ENCODE measurements around the gene DNAH14. TPM values are rescaled to one million over a fixed set of nuclear protein-coding genes. Genes with fewer than 3 reads are reported as not detected.

The DNAH14 gene
- total and polyA plus RNA-seq, 10 of the 15 experiments (the other 5 are each of a cell fraction or from before 2014, with no cell fraction given): 2.0 to 7.9 (median 4.8) TPM

DNA sequence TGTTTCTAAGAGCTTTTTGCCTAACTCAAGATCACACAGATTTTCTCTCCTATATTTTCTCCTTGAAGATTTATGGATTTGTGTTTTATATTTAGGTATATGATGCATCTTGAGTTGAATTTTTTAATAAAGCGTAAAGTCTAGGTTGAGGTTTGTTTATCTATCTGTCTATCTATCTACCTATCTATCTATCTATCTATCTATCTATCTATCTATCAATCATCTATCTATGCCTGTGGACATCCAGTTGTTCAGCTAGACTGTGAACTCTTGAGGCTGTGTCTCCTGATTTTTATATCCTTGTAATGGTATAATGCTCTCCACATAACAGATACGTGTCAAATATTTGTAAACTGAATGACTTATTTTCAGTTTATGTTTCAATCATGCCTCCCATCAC is 120.1 kb downstream of the DNAH14 start (continued):
- TF ChIP-seq, protein P1, sequence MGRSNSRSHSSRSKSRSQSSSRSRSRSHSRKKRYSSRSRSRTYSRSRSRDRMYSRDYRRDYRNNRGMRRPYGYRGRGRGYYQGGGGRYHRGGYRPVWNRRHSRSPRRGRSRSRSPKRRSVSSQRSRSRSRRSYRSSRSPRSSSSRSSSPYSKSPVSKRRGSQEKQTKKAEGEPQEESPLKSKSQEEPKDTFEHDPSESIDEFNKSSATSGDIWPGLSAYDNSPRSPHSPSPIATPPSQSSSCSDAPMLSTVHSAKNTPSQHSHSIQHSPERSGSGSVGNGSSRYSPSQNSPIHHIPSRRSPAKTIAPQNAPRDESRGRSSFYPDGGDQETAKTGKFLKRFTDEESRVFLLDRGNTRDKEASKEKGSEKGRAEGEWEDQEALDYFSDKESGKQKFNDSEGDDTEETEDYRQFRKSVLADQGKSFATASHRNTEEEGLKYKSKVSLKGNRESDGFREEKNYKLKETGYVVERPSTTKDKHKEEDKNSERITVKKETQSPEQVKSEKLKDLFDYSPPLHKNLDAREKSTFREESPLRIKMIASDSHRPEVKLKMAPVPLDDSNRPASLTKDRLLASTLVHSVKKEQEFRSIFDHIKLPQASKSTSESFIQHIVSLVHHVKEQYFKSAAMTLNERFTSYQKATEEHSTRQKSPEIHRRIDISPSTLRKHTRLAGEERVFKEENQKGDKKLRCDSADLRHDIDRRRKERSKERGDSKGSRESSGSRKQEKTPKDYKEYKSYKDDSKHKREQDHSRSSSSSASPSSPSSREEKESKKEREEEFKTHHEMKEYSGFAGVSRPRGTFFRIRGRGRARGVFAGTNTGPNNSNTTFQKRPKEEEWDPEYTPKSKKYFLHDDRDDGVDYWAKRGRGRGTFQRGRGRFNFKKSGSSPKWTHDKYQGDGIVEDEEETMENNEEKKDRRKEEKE (IDR thresholded peaks at IDR 0.05): no peak

DNA sequence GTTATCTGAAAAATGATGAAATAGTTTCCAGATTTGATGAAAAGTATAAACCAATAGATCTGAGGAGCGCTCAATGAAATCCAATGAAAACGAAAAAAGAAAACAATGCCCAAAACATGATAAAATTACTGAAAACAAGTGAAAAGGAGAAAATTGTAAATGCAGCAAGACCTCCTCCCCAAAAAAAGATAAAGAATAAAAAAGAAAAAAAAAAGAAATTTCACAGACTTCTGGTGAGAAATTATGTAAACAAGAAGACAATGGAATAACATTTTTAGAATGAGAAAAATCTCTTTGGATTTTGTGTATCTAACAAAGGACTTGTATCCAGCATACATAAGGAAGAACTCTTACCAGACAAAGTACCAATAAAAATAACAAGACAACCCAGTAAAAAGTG is 134.2 kb downstream of the DNAH14 start:
- no peak overlapping the region for H3K9ac ChIP-seq (ENCODE audit: control insufficient read depth, insufficient read depth, low read length)
- ChIA-PET RAD21 (ENCODE audit: unreplicated experiment) (no interaction called here), CTCF (no interaction called here), SMC1A (ENCODE audit: uncharacterized antibody, unreplicated experiment) (no interaction called here), POLR2A (no interaction called here)
- H3K79me2 ChIP-seq (ENCODE audit: control insufficient read depth, insufficient read depth, low read length): no peaks in the 10 kb centered on the region
- no peak for DNase-seq (ENCODE audit: low read depth, low spot score)
- intact Hi-C loops (cut with micrococcal nuclease; ENCODE audit: unreplicated experiment): no loop called here
- no peaks in the 10 kb centered on the region for H3K4me1 ChIP-seq (ENCODE audit: control insufficient read depth, insufficient read depth, low read length)
- no peaks in the 10 kb centered on the region for H3K27me3 ChIP-seq (replicated peaks in 1 of 2; ENCODE audit: control insufficient read depth in 2 of 2, insufficient read depth in 2 of 2, low read length in 1 of 2)
- H3K36me3 ChIP-seq (ENCODE audit: control insufficient read depth in 2 of 2, insufficient read depth in 2 of 2, low read length in 1 of 2): no peaks in the 10 kb centered on the region
- H3K9me3 ChIP-seq (replicated peaks; ENCODE audit: control insufficient read depth, insufficient read depth, low read length): no peaks in the 10 kb centered on the region
- 68% methylated on average over 2 of the region's 2 CpGs for WGBS (ENCODE audit: insufficient coverage, insufficient replicate concordance, low lambda C conversion rate, missing lambda C conversion rate)
- no peaks in the 10 kb centered on the region for H4K20me1 ChIP-seq (ENCODE audit: control insufficient read depth, insufficient read depth)
- no peak overlapping the region for H2AFZ ChIP-seq (ENCODE audit: control insufficient read depth, low read depth, low read length)
- no peak for FAIRE-seq
- H3K4me2 ChIP-seq (ENCODE audit: control insufficient read depth, insufficient read depth): no peak overlapping the region
- H3K27ac ChIP-seq (ENCODE audit: control insufficient read depth, insufficient read depth): no peak overlapping the region
- BruUV-seq (replicated peaks): no TSS peak
- no peak overlapping the region for H3K4me3 ChIP-seq
- in situ Hi-C loops (cut with MboI): no loop called here
- TF ChIP-seq KDM1A (IDR thresholded peaks at IDR 0.05; ENCODE audit: borderline replicate concordance) (no peak), IKZF1 (conservative IDR thresholded peaks at IDR 0.05) (no peak), CREM (IDR thresholded peaks at IDR 0.05; ENCODE audit: low read depth) (no peak), POLR2AphosphoS5 (IDR thresholded peaks at IDR 0.05; ENCODE audit: low read length) (no peak), ETV6 (conservative IDR thresholded peaks at IDR 0.05 in 1 of 2, IDR thresholded peaks at IDR 0.05 in 1 of 2; ENCODE audit: borderline replicate concordance in 1 of 2, low read depth in 1 of 2) (no peak), CEBPB (IDR thresholded peaks at IDR 0.05; ENCODE audit: borderline replicate concordance in 1 of 2, low read depth in 2 of 2, low read length in 2 of 2) (no peak), TCF7 (IDR thresholded peaks at IDR 0.05; ENCODE audit: borderline replicate concordance) (no peak), NR2C2 (IDR thresholded peaks at IDR 0.05; ENCODE audit: borderline replicate concordance, control insufficient read depth, insufficient read length, low read depth) (no peak)
- no peak for ATAC-seq

Data from GM12878 (cell line).